Common myeloid progenitor, CD34-positive (primary cell): ENCODE data around the gene URAD.
A peak's percentile ranks its signal among the peaks of the same experiment; 100 is the strongest.

Experiments
- CTCF ChIA-PET: fragments of 350-600 bp; sonication (Branson Sonifier 250); formaldehyde crosslinking; loops from one replicate; lab custom pipeline; 2021; ENCODE audit warnings: antibody characterized with exemption; lab: Charles Lee
- POLR2A ChIA-PET: fragments of 350-600 bp; sonication (Branson Sonifier 250); formaldehyde crosslinking; loops from one replicate; lab custom pipeline; 2021; ENCODE audit warnings: antibody characterized with exemption; lab: Charles Lee
- DNase-seq, 3 donors: peaks; one replicate each; pipeline versions ENCODE4 v3.0.0 to v3.0.0-alpha.2; 2013
- H3K27ac ChIP-seq, 2 experiments: 1 replicate in 1 of 2; 2 replicates in 1 of 2; pipeline ENCODE4 v1.7.0; 2013; ENCODE audit warnings: inconsistent platforms in 2 of 2, low read length in 2 of 2, mild to moderate bottlenecking in 2 of 2, low read depth in 1 of 2, moderate library complexity in 1 of 2; ENCODE audit not compliant: severe bottlenecking in 2 of 2, insufficient read depth in 1 of 2, poor library complexity in 1 of 2
- H3K27me3 ChIP-seq, 5 experiments: replicated peaks in 2 of 5; 1 replicate in 3 of 5; 2 replicates in 2 of 5; pipeline versions ENCODE4 v1.6.1 to v1.7.0; 2013; ENCODE audit warnings: low read length in 4 of 5, mild to moderate bottlenecking in 2 of 5, moderate library complexity in 2 of 5, inconsistent platforms in 1 of 5; ENCODE audit not compliant: insufficient read depth in 5 of 5, control insufficient read depth in 4 of 5
- H3K36me3 ChIP-seq, 4 experiments: 1 replicate in 2 of 4; 2 replicates in 2 of 4; pipeline versions ENCODE4 v1.6.1 to v1.7.0; 2013; ENCODE audit warnings: low read length in 3 of 4, control low read depth in 1 of 4, mild to moderate bottlenecking in 1 of 4; ENCODE audit not compliant: control insufficient read depth in 4 of 4, insufficient read depth in 4 of 4
- H3K4me1 ChIP-seq, 4 experiments: 1 replicate in 3 of 4; 2 replicates in 1 of 4; pipeline versions ENCODE4 v1.6.1 to v1.7.1; 2013; ENCODE audit warnings: low read length in 3 of 4, mild to moderate bottlenecking in 3 of 4, control low read depth in 1 of 4, inconsistent platforms in 1 of 4, moderate library complexity in 1 of 4; ENCODE audit not compliant: control insufficient read depth in 4 of 4, insufficient read depth in 4 of 4; ENCODE audit errors: control extremely low read depth in 1 of 4
- H3K4me3 ChIP-seq, 7 experiments: 1 replicate in 4 of 7; 2 replicates in 3 of 7; pipeline versions ENCODE4 v1.5.1 to v1.7.0; 2013; ENCODE audit warnings: mild to moderate bottlenecking in 7 of 7, low read length in 6 of 7, moderate library complexity in 6 of 7, inconsistent platforms in 2 of 7, low read depth in 2 of 7, control low read depth in 1 of 7; ENCODE audit not compliant: insufficient read depth in 4 of 7, control insufficient read depth in 1 of 7; ENCODE audit errors: extremely low read depth in 1 of 7
- H3K9me3 ChIP-seq, 5 experiments: 1 replicate in 4 of 5; 2 replicates in 1 of 5; pipeline versions ENCODE4 v1.6.1 to v1.7.1; 2013; ENCODE audit warnings: low read length in 4 of 5, mild to moderate bottlenecking in 2 of 5, inconsistent platforms in 1 of 5, low read depth in 1 of 5, moderate library complexity in 1 of 5; ENCODE audit not compliant: control insufficient read depth in 4 of 5, insufficient read depth in 2 of 5; ENCODE audit errors: control extremely low read depth in 1 of 5
- WGBS: methylation state at CpG from one replicate; pipeline ENCODE4 v1.1.5; 2013; ENCODE audit not compliant: insufficient coverage; 5-methylcytosine and 5-hydroxymethylcytosine counted together

URAD gene

GRCh38 chr13:27977476-27978300, 10.8 kb downstream of the URAD start:
- Histone ChIP-seq H3K27me3 (peaks cover 10 to 99% (median 75%) of the 10 kb centered on the region in 5 experiments), H3K27ac (no peak overlapping the region), H3K9me3 (no peaks in the 10 kb centered on the region), H3K4me1 (peaks cover 0 to 34% (median 19%) of the 10 kb centered on the region in 4 experiments), H3K36me3 (no peaks in the 10 kb centered on the region), H3K4me3 (peak overlapping the region in 4 of 7 experiments; percentile 8 to 43 (median 20))
- 2% methylated on average over 79 of the region's 80 CpGs for WGBS
- CTCF ChIA-PET: interaction anchor here (0.6 to 1.2 kb wide), 4 partner anchors 9 to 884 kb away, joined by 3 to 4 read pairs (median 3); partner anchors contain the start of gene CDX2
- peak in 1 of 3 donors; percentile 51 for DNase-seq
- POLR2A ChIA-PET: no interaction called here

- ChIA-PET POLR2A (no interaction called here), CTCF (interaction anchor here (0.6 to 4.2 kb wide), 10 partner anchors 9 to 603 kb away, joined by 3 to 26 read pairs (median 4); no protein-coding TSS in a partner anchor)
- H3K9me3 ChIP-seq: no peaks in the 10 kb centered on the region
- no peak for DNase-seq
- 10% methylated on average over 10 of the region's 12 CpGs for WGBS
- H3K4me3 ChIP-seq: no peak overlapping the region
- H3K27me3 ChIP-seq: peaks cover 5 to 100% (median 75%) of the 10 kb centered on the region in 5 experiments
- H3K4me1 ChIP-seq: peaks cover 0 to 34% (median 19%) of the 10 kb centered on the region in 4 experiments
- no peak overlapping the region for H3K27ac ChIP-seq
- H3K36me3 ChIP-seq: no peaks in the 10 kb centered on the region
Measured at GRCh38 chr13:27976362-27977091, 12.0 kb downstream of the URAD start.

- ChIA-PET POLR2A (interaction anchor here (0.6 kb wide), 1 partner anchor 719 kb away, joined by 4 read pairs; no protein-coding TSS in a partner anchor), CTCF (interaction anchor here (0.8 to 4.2 kb wide), 10 partner anchors 8 to 602 kb away, joined by 3 to 26 read pairs (median 5); no protein-coding TSS in a partner anchor)
- H3K36me3 ChIP-seq: no peaks in the 10 kb centered on the region
- H3K9me3 ChIP-seq: no peaks in the 10 kb centered on the region
- no peak overlapping the region for H3K27ac ChIP-seq
- no peak for DNase-seq
- H3K4me1 ChIP-seq: peaks cover 0 to 36% (median 20%) of the 10 kb centered on the region in 4 experiments
- peaks cover 5 to 100% (median 70%) of the 10 kb centered on the region in 5 experiments for H3K27me3 ChIP-seq
- WGBS: 6% methylated on average over 28 of the region's 51 CpGs
- H3K4me3 ChIP-seq: no peak overlapping the region
Measured at GRCh38 chr13:27975564-27976361, 12.7 kb downstream of the URAD start.

- ChIA-PET CTCF (interaction anchor here (1.2 to 4.2 kb wide), 3 partner anchors 10 to 20 kb away, joined by 6 to 26 read pairs (median 11); no protein-coding TSS in a partner anchor), POLR2A (no interaction called here)
- peaks cover 0 to 31% (median 15%) of the 10 kb centered on the region in 4 experiments for H3K4me1 ChIP-seq
- peaks cover 16 to 100% (median 68%) of the 10 kb centered on the region in 5 experiments for H3K27me3 ChIP-seq
- H3K9me3 ChIP-seq: no peaks in the 10 kb centered on the region
- no peak overlapping the region for H3K27ac ChIP-seq
- WGBS: 20% methylated on average over 4 of the region's 7 CpGs
- no peak overlapping the region for H3K4me3 ChIP-seq
- H3K36me3 ChIP-seq: no peaks in the 10 kb centered on the region
- no peak for DNase-seq
Measured at GRCh38 chr13:27973961-27974662, 14.4 kb downstream of the URAD start.

GRCh38 chr13:27973291-27973690, 15.2 kb downstream of the URAD start:
- no peak for DNase-seq
- H3K27ac ChIP-seq: no peak overlapping the region
- H3K27me3 ChIP-seq: peaks cover 16 to 100% (median 65%) of the 10 kb centered on the region in 5 experiments
- H3K4me1 ChIP-seq: peaks cover 0 to 35% (median 21%) of the 10 kb centered on the region in 4 experiments
- ChIA-PET POLR2A (no interaction called here), CTCF (interaction anchor here (0.7 to 4.3 kb wide), 4 partner anchors 10 to 992 kb away, joined by 3 to 26 read pairs (median 14); no protein-coding TSS in a partner anchor)
- no peaks in the 10 kb centered on the region for H3K9me3 ChIP-seq
- H3K36me3 ChIP-seq: no peaks in the 10 kb centered on the region
- H3K4me3 ChIP-seq: no peak overlapping the region
- WGBS: 39% methylated on average over 5 of the region's 5 CpGs

GRCh38 chr13:27972478-27972820, 16.0 kb downstream of the URAD start:
- H3K4me1 ChIP-seq: peaks cover 0 to 34% (median 23%) of the 10 kb centered on the region in 4 experiments
- CTCF ChIA-PET: interaction anchor here (0.7 to 4.3 kb wide), 6 partner anchors 11 to 146 kb away, joined by 3 to 26 read pairs (median 9); no protein-coding TSS in a partner anchor
- H3K36me3 ChIP-seq: no peaks in the 10 kb centered on the region
- no peak for DNase-seq
- peaks cover 16 to 100% (median 63%) of the 10 kb centered on the region in 5 experiments for H3K27me3 ChIP-seq
- 65% methylated on average over 2 of the region's 2 CpGs for WGBS
- H3K9me3 ChIP-seq: no peaks in the 10 kb centered on the region
- no peak overlapping the region for H3K4me3 ChIP-seq
- POLR2A ChIA-PET: no interaction called here
- no peak overlapping the region for H3K27ac ChIP-seq
